Vagina (tissue), 2 donors: ENCODE data around the gene BMP2K.

Experiments used
- POLR2A ChIP-seq, 2 donors: fragments of 450-650 bp; IDR thresholded peaks; one replicate each; pipeline ENCODE4 v1.6.1; 2017; ENCODE audit warnings: antibody characterized with exemption in 2 of 2, mild to moderate bottlenecking in 2 of 2, moderate library complexity in 2 of 2
- TF ChIP-seq, protein P1 (sequence below), 3 experiments: fragments of 450-650 bp in 2 of 3; fragments of 200-600 bp in 1 of 3; sonication (generic) in 1 of 3; IDR thresholded peaks; one replicate each; pipeline ENCODE4 v1.5.1; 2017 to 2019; ENCODE audit warnings: antibody characterized with exemption in 3 of 3, mild to moderate bottlenecking in 2 of 3, moderate library complexity in 2 of 3

DNA sequence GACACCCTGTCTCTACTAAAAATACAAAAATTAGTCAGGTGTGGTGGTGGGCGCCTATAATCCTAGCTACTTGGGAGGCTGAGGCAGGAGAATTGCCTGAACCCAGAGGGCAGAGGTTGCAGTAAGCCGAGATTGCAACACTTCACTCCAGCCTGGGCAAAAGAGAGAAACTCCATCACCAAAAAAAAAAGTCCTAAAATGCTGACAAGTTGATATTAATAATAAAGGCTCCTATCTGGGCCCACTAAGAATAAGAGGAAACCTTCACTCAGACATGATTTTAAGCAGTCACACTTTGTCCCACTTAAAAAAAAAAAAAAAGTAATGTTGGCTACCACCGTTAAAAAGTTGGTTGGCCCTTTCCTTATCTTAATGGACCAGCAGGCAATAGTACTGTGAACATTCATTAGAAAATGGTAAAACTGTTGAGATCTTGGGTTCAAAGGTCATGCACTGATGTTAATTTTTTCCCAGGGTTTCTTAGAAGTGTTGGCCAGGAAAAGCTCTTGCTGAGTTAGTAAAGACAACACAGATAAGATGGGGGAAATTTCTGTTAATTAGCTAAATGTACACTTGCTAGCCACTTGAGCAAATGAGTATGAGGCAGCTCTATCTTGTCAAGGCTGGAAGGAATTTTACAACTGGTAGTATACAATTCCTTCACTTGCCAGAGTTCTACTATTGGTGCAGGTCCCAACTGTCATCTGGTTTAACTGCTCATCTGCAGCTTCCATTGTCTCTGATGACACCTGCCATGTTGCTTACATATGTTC, 43.6 kb upstream of the BMP2K start:
- no peak for TF ChIP-seq POLR2A (IDR thresholded peaks at IDR 0.05)
- TF ChIP-seq, protein P1, sequence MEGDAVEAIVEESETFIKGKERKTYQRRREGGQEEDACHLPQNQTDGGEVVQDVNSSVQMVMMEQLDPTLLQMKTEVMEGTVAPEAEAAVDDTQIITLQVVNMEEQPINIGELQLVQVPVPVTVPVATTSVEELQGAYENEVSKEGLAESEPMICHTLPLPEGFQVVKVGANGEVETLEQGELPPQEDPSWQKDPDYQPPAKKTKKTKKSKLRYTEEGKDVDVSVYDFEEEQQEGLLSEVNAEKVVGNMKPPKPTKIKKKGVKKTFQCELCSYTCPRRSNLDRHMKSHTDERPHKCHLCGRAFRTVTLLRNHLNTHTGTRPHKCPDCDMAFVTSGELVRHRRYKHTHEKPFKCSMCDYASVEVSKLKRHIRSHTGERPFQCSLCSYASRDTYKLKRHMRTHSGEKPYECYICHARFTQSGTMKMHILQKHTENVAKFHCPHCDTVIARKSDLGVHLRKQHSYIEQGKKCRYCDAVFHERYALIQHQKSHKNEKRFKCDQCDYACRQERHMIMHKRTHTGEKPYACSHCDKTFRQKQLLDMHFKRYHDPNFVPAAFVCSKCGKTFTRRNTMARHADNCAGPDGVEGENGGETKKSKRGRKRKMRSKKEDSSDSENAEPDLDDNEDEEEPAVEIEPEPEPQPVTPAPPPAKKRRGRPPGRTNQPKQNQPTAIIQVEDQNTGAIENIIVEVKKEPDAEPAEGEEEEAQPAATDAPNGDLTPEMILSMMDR (IDR thresholded peaks at IDR 0.05) = no peak
